Measurements from ENCODE around the gene MRPS27. TPM values are rescaled to one million over a fixed set of nuclear protein-coding genes. Genes with fewer than 3 reads are reported as not detected.

The MRPS27 gene
- total and polyA plus RNA-seq, 9 donors, result 33.4 to 108 (median 57.9) TPM

DNA sequence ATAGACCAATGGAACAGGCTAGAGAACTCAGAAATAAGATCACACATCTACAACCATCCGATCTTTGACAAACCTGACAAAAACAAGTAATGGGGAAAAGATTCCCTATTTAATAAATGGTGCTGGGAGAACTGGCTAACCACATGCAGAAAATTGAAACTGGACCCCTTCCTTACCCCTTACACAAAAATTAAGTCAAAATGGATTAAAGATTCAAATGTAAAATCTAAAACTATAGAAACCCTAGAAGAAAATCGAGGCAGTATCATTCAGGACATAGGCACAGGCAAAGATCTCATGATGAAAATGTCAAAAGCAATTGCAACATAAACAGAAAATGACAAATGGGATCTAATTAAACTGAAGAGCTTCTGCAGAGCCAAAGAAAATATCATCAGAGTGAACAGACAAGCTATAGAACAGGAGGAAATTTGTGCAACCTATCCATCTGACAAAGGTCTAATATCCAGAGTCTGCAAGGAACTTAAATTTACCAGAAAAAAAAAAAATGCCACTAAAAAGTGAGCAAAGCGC, 43.8 kb downstream of the MRPS27 start:
- intact Hi-C loops (cut with DNase I), result no loop called here
- H3K9me3 ChIP-seq, result no peaks in the 10 kb centered on the region
- no peak overlapping the region for H3K4me3 ChIP-seq
- H3K27ac ChIP-seq, result no peak overlapping the region
- no peaks in the 10 kb centered on the region for H3K36me3 ChIP-seq
- no peaks in the 10 kb centered on the region for H3K27me3 ChIP-seq
- WGBS, 3 donors, result 98 to 99% (median 98%) methylated on average over 3 of the region's 3 CpGs
- H3K4me1 ChIP-seq (ENCODE audit: insufficient read depth), result no peaks in the 10 kb centered on the region
- no peak for DNase-seq
- TF ChIP-seq, protein P1, sequence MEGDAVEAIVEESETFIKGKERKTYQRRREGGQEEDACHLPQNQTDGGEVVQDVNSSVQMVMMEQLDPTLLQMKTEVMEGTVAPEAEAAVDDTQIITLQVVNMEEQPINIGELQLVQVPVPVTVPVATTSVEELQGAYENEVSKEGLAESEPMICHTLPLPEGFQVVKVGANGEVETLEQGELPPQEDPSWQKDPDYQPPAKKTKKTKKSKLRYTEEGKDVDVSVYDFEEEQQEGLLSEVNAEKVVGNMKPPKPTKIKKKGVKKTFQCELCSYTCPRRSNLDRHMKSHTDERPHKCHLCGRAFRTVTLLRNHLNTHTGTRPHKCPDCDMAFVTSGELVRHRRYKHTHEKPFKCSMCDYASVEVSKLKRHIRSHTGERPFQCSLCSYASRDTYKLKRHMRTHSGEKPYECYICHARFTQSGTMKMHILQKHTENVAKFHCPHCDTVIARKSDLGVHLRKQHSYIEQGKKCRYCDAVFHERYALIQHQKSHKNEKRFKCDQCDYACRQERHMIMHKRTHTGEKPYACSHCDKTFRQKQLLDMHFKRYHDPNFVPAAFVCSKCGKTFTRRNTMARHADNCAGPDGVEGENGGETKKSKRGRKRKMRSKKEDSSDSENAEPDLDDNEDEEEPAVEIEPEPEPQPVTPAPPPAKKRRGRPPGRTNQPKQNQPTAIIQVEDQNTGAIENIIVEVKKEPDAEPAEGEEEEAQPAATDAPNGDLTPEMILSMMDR (IDR thresholded peaks at IDR 0.05), result no peak
- TF ChIP-seq EP300 (IDR thresholded peaks at IDR 0.05) (no peak), POLR2A (IDR thresholded peaks at IDR 0.05) (no peak)

DNA sequence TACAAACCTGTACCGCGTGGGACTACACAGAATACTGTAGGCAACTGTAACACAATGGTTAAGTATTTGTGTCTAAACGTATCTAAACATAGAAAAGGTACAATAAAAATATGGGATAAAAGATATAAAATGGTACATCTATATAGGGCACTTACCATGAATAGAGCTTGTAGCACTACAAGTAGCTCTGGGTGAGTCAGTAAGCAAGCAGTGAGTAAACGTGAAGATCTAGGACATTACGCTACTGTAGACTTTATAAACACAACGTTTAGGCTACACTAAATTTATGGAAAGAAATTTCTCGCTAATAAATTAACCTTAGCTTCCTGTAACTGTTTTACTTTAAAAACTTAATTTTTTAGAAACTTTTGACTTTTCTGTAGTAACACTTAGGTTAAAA, 46.5 kb downstream of the MRPS27 start:
- 93 to 95% (median 95%) methylated on average over 7 of the region's 7 CpGs for WGBS, 3 donors
- no peaks in the 10 kb centered on the region for H3K4me1 ChIP-seq (ENCODE audit: insufficient read depth)
- TF ChIP-seq POLR2A (IDR thresholded peaks at IDR 0.05) (no peak), EP300 (IDR thresholded peaks at IDR 0.05) (no peak)
- TF ChIP-seq, protein P1 (IDR thresholded peaks at IDR 0.05), result no peak
- no peak for DNase-seq
- no peaks in the 10 kb centered on the region for H3K36me3 ChIP-seq
- intact Hi-C loops (cut with DNase I), result no loop called here
- H3K4me3 ChIP-seq, result no peak overlapping the region
- no peaks in the 10 kb centered on the region for H3K9me3 ChIP-seq
- no peaks in the 10 kb centered on the region for H3K27me3 ChIP-seq
- no peak overlapping the region for H3K27ac ChIP-seq

DNA sequence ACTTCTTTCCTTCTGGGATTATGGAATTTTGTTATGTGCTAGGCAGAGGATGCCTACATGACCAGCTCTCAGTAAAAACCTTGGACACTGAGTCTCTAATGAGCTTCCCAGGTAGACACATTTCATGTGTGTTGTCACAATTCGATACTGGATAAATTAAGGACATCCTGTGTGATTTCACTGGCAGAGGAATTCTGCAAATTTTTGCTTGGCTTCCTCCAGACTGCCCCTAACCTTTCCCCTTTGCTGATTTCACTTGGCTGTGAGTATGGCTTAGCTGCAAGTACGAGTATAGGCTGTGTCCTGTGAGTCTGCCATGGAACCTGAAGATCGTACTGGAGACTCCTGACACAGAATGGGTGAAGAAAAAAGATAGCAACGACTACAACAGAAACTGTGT, 47.6 kb downstream of the MRPS27 start:
- H3K36me3 ChIP-seq, result no peaks in the 10 kb centered on the region
- H3K4me3 ChIP-seq, result no peak overlapping the region
- H3K27me3 ChIP-seq, result no peaks in the 10 kb centered on the region
- no peak overlapping the region for H3K27ac ChIP-seq
- no peaks in the 10 kb centered on the region for H3K4me1 ChIP-seq (ENCODE audit: insufficient read depth)
- no peak for DNase-seq
- intact Hi-C loops (cut with DNase I), result no loop called here
- TF ChIP-seq EP300 (IDR thresholded peaks at IDR 0.05) (no peak), POLR2A (IDR thresholded peaks at IDR 0.05) (no peak)
- TF ChIP-seq, protein P1 (IDR thresholded peaks at IDR 0.05), result no peak
- 64 to 83% (median 80%) methylated on average over 4 of the region's 4 CpGs for WGBS, 3 donors
- H3K9me3 ChIP-seq, result no peaks in the 10 kb centered on the region

DNA sequence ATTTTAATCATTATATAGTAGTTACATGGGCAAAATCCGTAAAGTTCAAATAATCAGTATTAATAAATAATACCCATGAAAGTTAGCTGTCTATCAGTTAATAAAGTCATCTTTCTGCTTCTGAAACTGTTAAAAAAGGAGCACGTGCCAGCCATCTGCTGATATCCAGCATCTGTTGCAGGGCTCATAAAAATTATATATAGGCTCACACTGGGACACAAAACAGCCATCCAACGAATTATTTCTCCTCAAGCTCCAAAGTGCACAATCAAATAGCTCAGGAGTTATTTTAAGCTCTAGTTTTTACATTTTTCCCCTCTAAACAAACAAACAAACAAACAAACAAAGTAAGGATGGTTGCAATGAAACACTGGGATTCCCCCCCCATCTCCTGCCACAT, 48.3 kb downstream of the MRPS27 start:
- Histone ChIP-seq H3K36me3 (no peaks in the 10 kb centered on the region), H3K4me1 (ENCODE audit: insufficient read depth) (no peaks in the 10 kb centered on the region), H3K27ac (no peak overlapping the region), H3K9me3 (no peaks in the 10 kb centered on the region), H3K4me3 (no peak overlapping the region), H3K27me3 (no peaks in the 10 kb centered on the region)
- intact Hi-C loops (cut with DNase I), result no loop called here
- no peak for DNase-seq
- WGBS, 3 donors, result 85 to 90% (median 87%) methylated on average over 3 of the region's 3 CpGs
- TF ChIP-seq, protein P1 (IDR thresholded peaks at IDR 0.05), result no peak
- TF ChIP-seq POLR2A (IDR thresholded peaks at IDR 0.05) (no peak), EP300 (IDR thresholded peaks at IDR 0.05) (no peak)
